GM23248 (cell line): Measurements from ENCODE around the gene MRPL28. TPM values are rescaled to one million over a fixed set of nuclear protein-coding genes. Genes with fewer than 3 reads are reported as not detected.
"Not testable (repeated sequence)": the region's sequence is repeated elsewhere in the genome, so short reads cannot be mapped to it uniquely, and the experiment has no call there.

Source experiments
- DNase-seq: peaks from one replicate; pipeline ENCODE4 v3.0.0-alpha.2; 2015
- H2AFZ ChIP-seq: fragments of 200-600 bp; sonication (generic); 2 replicates; pipeline ENCODE4 v1.6.1; 2016; ENCODE audit warnings: antibody characterized with exemption
- H3F3A ChIP-seq: fragments of 200-600 bp; sonication (generic); 2 replicates; pipeline ENCODE4 v1.6.1; 2016; ENCODE audit warnings: mild to moderate bottlenecking, antibody characterized with exemption, mixed run types; ENCODE audit not compliant: insufficient read depth
- H3K27ac ChIP-seq: fragments of 200-600 bp; sonication (generic); 2 replicates; pipeline ENCODE4 v1.5.1; 2016; ENCODE audit warnings: mild to moderate bottlenecking
- H3K27me3 ChIP-seq: fragments of 200-600 bp; sonication (generic); replicated peaks from 2 replicates; pipeline ENCODE4 v1.6.1; 2016; ENCODE audit warnings: mild to moderate bottlenecking; ENCODE audit not compliant: insufficient read depth
- H3K36me3 ChIP-seq: fragments of 200-600 bp; sonication (generic); 2 replicates; pipeline ENCODE4 v1.6.1; 2016; ENCODE audit warnings: low read depth, mild to moderate bottlenecking
- H3K4me1 ChIP-seq: fragments of 200-600 bp; sonication (generic); 2 replicates; pipeline ENCODE4 v1.6.1; 2016; ENCODE audit warnings: mild to moderate bottlenecking; ENCODE audit not compliant: insufficient read depth
- H3K4me2 ChIP-seq: fragments of 200-600 bp; sonication (generic); one replicate; pipeline ENCODE4 v1.6.1; 2016; ENCODE audit warnings: mild to moderate bottlenecking; ENCODE audit not compliant: unreplicated experiment
- H3K4me3 ChIP-seq: fragments of 200-600 bp; sonication (generic); 2 replicates; pipeline ENCODE4 v1.5.1; 2016; ENCODE audit warnings: mild to moderate bottlenecking
- H3K79me2 ChIP-seq: fragments of 200-600 bp; sonication (generic); 2 replicates; pipeline ENCODE4 v1.6.1; 2016; ENCODE audit warnings: mild to moderate bottlenecking; ENCODE audit not compliant: insufficient read depth
- H3K9ac ChIP-seq: fragments of 200-600 bp; sonication (generic); 2 replicates; pipeline ENCODE4 v1.6.1; 2016; ENCODE audit warnings: mild to moderate bottlenecking
- H3K9me2 ChIP-seq: fragments of 200-600 bp; sonication (generic); 2 replicates; pipeline ENCODE4 v1.6.1; 2016; ENCODE audit warnings: mixed run types, mild to moderate bottlenecking, moderate library complexity; ENCODE audit not compliant: insufficient read depth
- H3K9me3 ChIP-seq: fragments of 200-600 bp; sonication (generic); one replicate; pipeline ENCODE4 v1.6.1; 2017; ENCODE audit warnings: low read depth
- H4K20me1 ChIP-seq: fragments of 200-600 bp; sonication (generic); 2 replicates; pipeline ENCODE4 v1.6.0; 2016; ENCODE audit not compliant: insufficient read depth
- EZH2 ChIP-seq: fragments of 200-600 bp; sonication (generic); IDR thresholded peaks from 2 replicates; pipeline ENCODE4 v1.6.1; 2018; ENCODE audit warnings: antibody characterized with exemption, mild to moderate bottlenecking; ENCODE audit not compliant: insufficient read depth, poor library complexity, severe bottlenecking
- EZH2phosphoT487 ChIP-seq: fragments of 200-600 bp; sonication (generic); IDR thresholded peaks from 2 replicates; pipeline ENCODE4 v1.6.1; 2018; ENCODE audit warnings: antibody characterized with exemption, moderate library complexity, mild to moderate bottlenecking, low read depth; ENCODE audit not compliant: insufficient read depth
- WGBS, 2 experiments: methylation state at CpG; one replicate each; pipeline ENCODE4 v1.1.6; 2015 to 2017; ENCODE audit warnings: low lambda C conversion rate in 2 of 2, low coverage in 1 of 2; ENCODE audit errors: missing lambda C conversion rate in 2 of 2; 5-methylcytosine and 5-hydroxymethylcytosine counted together
- in situ Hi-C: fragments of 300-500 bp; cut with MboI; formaldehyde crosslinking; loops from 2 replicates; pipeline ENCODE4 v1.15.0; 2020
- polyA plus RNA-seq: library from polyadenylated mRNA; unstranded; fragments of >200 nt; fragmentation: Nextera tagmentation; extraction: Ambion mirVana; gene quantifications from 2 replicates; pipeline ENCODE4 v1.2.1, GENCODE V29; 2016
- total RNA-seq: library from RNA; depleted of rRNA; stranded (reverse); fragments of >200 nt; shearing (Covaris generic); gene quantifications from 2 replicates; pipeline ENCODE4 v1.2.3, GENCODE V29; 2014; rRNA removed

MRPL28 gene
- total RNA-seq (94.1 and 103 TPM in 2 replicates), polyA plus RNA-seq (108 and 110 TPM in 2 replicates)

DNA sequence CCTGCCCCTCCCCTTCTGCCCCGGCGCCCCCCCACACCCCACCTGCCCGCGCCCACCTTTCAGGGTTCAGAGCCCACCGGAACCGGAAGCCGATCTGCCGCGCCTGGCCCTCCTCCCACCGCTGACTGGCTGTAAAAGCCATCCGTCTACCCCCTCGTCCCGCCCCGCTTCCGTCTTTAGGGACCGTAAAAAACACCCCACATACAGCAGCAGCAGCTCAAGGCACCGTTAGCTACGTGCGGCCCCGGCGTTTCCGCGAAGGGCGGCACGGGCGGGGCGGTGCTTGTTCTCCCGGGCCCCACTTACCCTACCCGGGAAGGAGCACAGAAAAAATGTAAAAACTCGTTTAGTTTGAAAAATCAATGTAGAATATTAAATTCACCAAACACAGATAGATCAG, at the start of gene MRPL28:
Gene MRPL28, minus strand, starts transcription at position 96 of the 400 bp plus-strand sequence. CDS start 320 bp downstream, outside the sequence.
- no peaks in the 10 kb centered on the region for H3K9me2 ChIP-seq
- H3F3A ChIP-seq: no peaks in the 10 kb centered on the region
- H3K4me3 ChIP-seq: peak within 1 kb of the TSS; percentile 55
- peak within 1 kb of the TSS; percentile 44 for H3K27ac ChIP-seq
- TF ChIP-seq EZH2: no peak
- TF ChIP-seq EZH2phosphoT487: no peak
- peak; percentile 97 for DNase-seq
- H3K4me1 ChIP-seq: peaks cover 8% of the 10 kb centered on the region
- WGBS, 2 experiments: 0 to 1% methylated on average over 26 to 30 of the region's 30 CpGs
- H3K9me3 ChIP-seq: no peaks in the 10 kb centered on the region
- no peaks in the 10 kb centered on the region for H4K20me1 ChIP-seq
- H3K4me2 ChIP-seq: peak within 1 kb of the TSS; percentile 25
- H2AFZ ChIP-seq: peak within 1 kb of the TSS; percentile 83
- in situ Hi-C loops: no loop called here
- no peaks in the 10 kb centered on the region for H3K79me2 ChIP-seq
- no peaks in the 10 kb centered on the region for H3K27me3 ChIP-seq
- no peaks in the 10 kb centered on the region for H3K36me3 ChIP-seq
- H3K9ac ChIP-seq: peak within 1 kb of the TSS; percentile 59

DNA sequence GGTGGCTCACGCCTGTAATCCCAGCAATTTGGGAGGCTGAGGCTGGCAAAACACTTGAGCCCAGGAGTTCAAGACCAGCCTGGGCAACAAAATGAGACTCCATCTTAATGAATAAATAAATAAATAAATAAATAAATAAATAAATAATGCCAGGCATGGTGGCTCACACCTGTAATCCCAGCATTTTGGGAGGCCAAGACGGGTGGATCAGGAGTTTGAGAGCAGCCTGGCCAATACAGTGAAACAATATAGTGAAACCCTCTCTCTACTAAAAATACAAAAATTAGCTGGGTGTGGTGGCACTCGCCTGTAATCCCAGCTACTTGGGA, 44.8 kb upstream of the MRPL28 start:
- H3K27ac ChIP-seq, H2AFZ ChIP-seq, DNase-seq, H3K79me2 ChIP-seq, H3K9me3 ChIP-seq, H3K9ac ChIP-seq, in situ Hi-C loops, H4K20me1 ChIP-seq, H3F3A ChIP-seq, H3K4me1 ChIP-seq, H3K27me3 ChIP-seq, H3K4me2 ChIP-seq, H3K4me3 ChIP-seq, H3K36me3 ChIP-seq, H3K9me2 ChIP-seq: not testable (repeated sequence)
- 90 to 91% methylated on average over 3 of the region's 3 CpGs for WGBS, 2 experiments

DNA sequence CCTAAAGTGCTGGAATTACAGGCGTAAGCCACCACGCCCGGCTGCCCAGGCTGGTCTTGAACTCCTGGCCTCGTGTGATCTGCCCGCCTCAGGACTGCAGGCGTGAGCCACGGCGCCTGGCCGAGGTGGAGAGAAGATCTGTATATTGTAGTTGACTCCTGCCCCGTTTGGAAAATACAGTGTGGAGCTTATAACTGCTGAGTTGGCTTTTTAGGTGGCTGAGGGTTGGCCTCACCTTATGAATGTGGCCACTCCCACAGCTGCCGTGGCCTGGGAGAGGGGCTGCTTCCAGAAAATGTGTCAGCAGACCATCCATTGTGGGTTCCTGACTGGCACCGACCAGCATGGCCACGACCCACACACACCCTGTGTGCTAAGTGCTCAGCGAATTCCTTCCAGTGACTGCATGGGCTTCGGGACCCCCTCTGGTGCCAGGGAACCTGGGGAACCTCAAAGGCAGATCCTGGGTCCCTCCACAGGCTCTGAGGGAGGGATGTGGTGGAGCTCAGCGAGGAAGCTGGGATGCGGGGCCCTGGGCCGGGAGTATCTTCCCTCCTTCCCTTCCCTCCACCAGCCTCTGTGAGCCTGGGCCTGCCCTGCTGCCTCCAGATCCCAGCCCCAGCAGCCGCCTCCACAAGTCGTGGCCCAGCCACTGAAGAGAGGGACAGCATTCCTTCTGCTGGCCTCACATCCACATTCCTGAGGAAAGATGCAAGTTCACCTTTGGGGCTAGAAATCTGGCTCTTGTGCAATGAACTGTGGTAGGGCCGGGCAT, 44.2 kb upstream of the MRPL28 start:
- Histone ChIP-seq H3K36me3 (no peaks in the 10 kb centered on the region), H3K4me2 (no peak overlapping the region), H3K9me3 (no peaks in the 10 kb centered on the region), H3K9me2 (no peaks in the 10 kb centered on the region), H4K20me1 (no peaks in the 10 kb centered on the region), H3K27ac (no peak overlapping the region), H3K4me3 (no peak overlapping the region), H3K79me2 (no peaks in the 10 kb centered on the region), H3K27me3 (no peaks in the 10 kb centered on the region), H2AFZ (no peak overlapping the region), H3K9ac (no peak overlapping the region), H3K4me1 (no peaks in the 10 kb centered on the region), H3F3A (no peaks in the 10 kb centered on the region)
- 81 to 86% methylated on average over 18 to 21 of the region's 21 CpGs for WGBS, 2 experiments
- TF ChIP-seq EZH2: no peak
- no peak for TF ChIP-seq EZH2phosphoT487
- in situ Hi-C loops: no loop called here
- peak; percentile 30 for DNase-seq

DNA sequence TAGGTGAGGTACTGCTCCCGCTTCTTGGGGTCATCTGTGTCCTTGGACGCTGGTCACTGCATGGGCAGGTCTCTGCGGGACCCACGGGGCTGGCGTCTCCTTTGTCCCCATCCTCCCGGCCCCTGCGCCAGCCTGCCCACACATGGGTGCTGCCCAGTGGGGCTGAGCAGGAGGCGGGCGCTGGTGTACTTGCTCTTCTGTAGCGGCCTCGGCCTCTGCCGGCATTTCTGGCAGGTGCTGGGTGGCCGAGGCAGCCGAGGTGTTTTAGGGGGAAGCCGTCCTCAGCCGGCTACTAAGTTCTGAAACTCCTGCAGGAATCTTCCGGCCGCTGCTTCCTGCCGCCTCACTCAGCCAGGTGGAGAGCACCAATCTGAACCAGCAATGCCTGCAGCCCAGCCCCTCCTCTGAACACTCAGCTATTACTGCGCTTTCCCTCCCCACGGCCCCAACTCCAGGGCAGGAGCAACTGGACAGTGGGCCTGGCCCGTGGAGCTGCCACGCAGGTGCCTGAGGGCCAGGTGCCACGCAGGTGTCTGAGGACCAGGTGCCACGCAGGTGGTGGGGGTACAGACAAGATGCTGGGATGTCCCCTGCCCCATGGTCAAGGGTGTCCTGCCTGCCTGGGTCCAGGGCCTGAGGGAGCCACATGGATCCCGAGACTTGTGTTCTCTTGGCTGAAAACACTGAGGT, 41.4 kb upstream of the MRPL28 start:
- Histone ChIP-seq H3K9me3 (no peaks in the 10 kb centered on the region), H4K20me1 (no peaks in the 10 kb centered on the region), H3K9ac (no peak overlapping the region), H3K27ac (no peak overlapping the region), H3K4me3 (no peak overlapping the region), H3K4me2 (no peak overlapping the region), H3F3A (no peaks in the 10 kb centered on the region), H3K4me1 (no peaks in the 10 kb centered on the region), H3K79me2 (no peaks in the 10 kb centered on the region), H3K9me2 (no peaks in the 10 kb centered on the region), H3K27me3 (no peaks in the 10 kb centered on the region), H2AFZ (no peak overlapping the region), H3K36me3 (no peaks in the 10 kb centered on the region)
- in situ Hi-C loops: no loop called here
- no peak for DNase-seq
- 93 to 94% methylated on average over 24 to 26 of the region's 26 CpGs for WGBS, 2 experiments
- no peak for TF ChIP-seq EZH2
- no peak for TF ChIP-seq EZH2phosphoT487
